Gastroesophageal sphincter (tissue), 3 donors: Measurements from ENCODE around the gene ACVR1B.

Experiments used
- CTCF ChIP-seq, 4 experiments: fragments of 200-600 bp in 2 of 4; fragments of 450-650 bp in 2 of 4; sonication (generic) in 1 of 4; IDR thresholded peaks; one replicate each; pipeline ENCODE4 v1.5.1; 2017 to 2019; ENCODE audit warnings: antibody characterized with exemption in 4 of 4, mild to moderate bottlenecking in 2 of 4, moderate library complexity in 2 of 4
- POLR2A ChIP-seq, 2 donors: fragments of 450-650 bp; IDR thresholded peaks; one replicate each; pipeline ENCODE4 v1.6.1; 2017; ENCODE audit warnings: antibody characterized with exemption in 2 of 2, mild to moderate bottlenecking in 2 of 2, moderate library complexity in 1 of 2
- POLR2AphosphoS5 ChIP-seq: sonication (generic); formaldehyde crosslinking; IDR thresholded peaks from one replicate; pipeline ENCODE4 v1.6.1; 2017; ENCODE audit warnings: antibody characterized with exemption

GRCh38 chr12:51994959-51995358 is 43.5 kb downstream of the ACVR1B start:
- TF ChIP-seq POLR2A (IDR thresholded peaks at IDR 0.05) (no peak), POLR2AphosphoS5 (no peak), CTCF (IDR thresholded peaks at IDR 0.05) (no peak)
